NCI-H446 (cell line): ENCODE measurements around the gene ACKR4.
A peak's percentile ranks its signal among the peaks of the same experiment; 100 is the strongest.

Source experiments
- DNase-seq, 2 experiments: peaks; one replicate each; lab custom pipeline; 2025; lab: John Stamatoyannopoulos, UW

ACKR4 gene

DNA sequence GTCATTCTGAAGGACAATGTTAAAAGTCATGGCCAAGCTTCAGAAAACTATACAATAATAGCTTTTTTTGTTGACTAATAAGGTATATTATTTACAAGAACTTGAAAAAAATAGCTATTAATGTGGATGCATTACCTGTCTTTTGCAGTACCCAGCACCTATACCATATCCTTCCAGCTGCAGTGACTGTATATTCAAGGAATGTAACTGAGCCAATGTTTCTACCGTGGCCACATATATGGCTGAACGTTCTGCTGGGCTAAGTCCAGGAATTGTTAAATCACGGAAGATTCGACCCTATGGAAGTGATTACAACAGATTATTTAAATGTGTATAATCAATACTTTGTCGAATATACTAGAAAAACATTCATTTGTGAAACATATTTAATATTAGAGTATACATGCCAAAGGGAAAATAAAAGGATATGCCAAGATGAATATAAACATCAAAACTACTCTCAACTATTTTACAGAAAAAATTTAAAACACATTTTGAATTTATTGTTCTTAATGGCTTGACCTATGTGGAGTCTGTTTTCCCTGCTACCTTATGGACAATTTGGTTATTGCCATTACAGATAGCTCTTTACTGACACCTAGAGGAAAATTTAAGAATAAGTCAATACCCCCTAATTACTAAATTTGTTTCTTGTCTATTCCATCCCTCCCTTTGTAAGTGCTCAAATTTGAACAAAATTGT is 44.9 kb downstream of the ACKR4 start:
- DNase-seq = peak; percentile 43 to 67

DNA sequence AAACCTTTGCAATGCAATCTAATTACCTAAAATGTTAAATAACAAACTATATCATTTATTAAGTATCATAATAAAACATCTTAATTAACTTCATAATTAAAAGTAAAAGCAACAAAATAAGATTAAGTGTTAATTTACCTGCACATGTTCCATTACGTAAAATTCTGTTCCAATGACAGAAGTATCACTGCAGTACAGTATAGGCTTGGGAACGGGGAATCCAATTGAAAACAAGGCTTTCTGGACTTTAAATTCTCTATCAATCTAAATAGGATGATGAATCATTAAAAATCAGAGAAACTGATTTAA is 45.4 kb downstream of the ACKR4 start:
- DNase-seq = no peak

DNA sequence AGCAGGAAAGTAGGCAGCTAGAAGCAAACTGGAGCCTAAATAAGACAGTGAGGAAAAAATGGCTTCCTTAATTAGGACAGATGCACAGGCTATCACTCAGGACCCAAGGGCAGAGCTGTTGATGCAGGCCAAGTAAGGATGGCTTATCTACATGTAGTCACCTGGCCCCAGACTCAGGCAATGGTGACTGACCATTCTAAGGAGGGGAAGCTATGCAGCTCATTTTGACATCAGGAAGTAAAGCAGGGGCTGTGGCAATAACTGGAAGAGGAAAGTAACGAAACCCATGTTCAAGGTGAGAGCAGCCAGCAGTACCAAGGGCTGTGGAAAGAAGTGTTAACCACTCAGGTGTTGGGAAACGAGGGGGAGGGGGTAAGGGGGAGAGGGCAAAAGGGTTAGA is 46.3 kb downstream of the ACKR4 start:
- no peak for DNase-seq

DNA sequence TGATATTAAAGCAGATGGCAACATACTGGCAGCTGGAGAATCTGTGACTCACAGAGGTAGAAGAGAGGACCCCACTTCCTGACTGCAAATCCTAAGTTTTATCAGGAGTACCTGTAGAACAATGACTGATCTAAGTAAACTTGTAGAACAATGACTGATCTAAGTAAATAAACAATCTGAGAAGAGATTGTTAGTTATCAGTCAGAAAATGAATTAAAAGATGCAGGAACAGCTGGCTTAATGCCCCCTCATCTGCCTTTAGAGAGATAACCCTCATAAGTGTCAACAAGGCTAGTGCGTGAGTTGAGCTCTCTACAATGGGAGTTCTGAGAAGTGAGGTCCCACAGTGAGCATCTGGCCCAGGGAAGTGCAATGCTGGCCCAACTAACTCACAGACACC is 48.0 kb downstream of the ACKR4 start:
- DNase-seq = no peak

DNA sequence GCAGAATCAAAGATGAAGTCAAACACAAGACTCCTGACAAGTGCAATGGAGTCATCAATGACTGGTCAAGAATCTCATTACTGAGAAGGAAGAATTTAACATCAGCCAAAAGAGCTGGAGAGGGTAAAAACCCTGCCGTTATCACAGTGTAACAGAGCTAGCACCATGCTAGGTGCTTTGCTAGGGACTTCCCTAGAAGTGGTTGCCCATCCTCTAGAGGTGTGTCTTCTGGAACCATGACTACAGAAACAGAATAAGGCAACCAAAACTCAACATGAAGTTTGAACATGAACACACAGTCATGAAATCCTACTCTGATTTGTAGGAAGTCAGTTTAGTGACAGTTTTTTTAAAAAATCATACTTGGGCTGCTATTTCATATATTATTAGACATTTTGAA is 53.1 kb downstream of the ACKR4 start:
- DNase-seq = no peak
